GM21737 (cell line): Measurements from ENCODE around the gene MACIR.
A peak's percentile ranks its signal among the peaks of the same experiment; 100 is the strongest.

Source experiments
- ATAC-seq: cut with Tn5 transposase; IDR thresholded peaks from one replicate; pipeline ENCODE4 v1.9.1; 2021; ENCODE audit warnings: mild to moderate bottlenecking, moderate library complexity; ENCODE audit not compliant: unreplicated experiment

The MACIR gene

DNA sequence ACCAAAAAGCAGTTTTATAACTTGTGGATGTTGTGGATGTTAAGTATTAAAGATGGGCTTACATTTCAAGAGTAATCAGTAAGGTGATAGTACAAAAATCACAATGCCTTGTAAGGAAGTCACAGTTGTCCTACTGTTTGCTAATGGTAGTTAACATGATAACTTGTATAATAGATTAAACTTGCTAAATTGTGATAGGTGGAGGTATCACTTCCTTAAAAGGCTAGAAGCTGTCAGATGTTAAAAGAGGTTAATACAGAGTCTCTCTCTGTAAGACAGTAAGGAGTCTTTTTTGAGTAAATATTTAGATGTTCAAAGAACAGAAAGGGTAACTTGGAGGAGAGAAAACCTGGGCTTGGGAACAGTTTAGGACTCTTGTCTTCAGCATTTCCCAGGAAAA is 14.2 kb upstream of the MACIR start:
- ATAC-seq, result no peak

DNA sequence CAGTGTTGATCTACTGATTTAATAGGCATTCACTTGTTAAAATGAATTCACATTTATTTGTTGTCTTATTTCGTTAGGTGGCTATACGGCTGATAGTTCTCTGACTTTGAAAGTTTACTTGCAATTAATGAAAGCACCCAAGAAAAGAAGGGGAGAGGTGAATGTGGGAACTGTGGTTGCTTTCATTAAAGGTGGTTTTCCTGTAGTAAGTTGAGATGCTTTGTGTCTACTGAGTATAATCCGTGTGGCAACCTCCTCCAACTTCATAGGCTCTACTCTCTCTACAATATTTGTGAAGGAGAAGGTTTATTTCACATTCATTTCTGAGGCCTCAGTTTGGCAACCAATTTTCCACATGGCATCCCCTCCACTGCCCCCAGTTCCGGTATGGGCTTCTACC is 12.8 kb upstream of the MACIR start:
- no peak for ATAC-seq

DNA sequence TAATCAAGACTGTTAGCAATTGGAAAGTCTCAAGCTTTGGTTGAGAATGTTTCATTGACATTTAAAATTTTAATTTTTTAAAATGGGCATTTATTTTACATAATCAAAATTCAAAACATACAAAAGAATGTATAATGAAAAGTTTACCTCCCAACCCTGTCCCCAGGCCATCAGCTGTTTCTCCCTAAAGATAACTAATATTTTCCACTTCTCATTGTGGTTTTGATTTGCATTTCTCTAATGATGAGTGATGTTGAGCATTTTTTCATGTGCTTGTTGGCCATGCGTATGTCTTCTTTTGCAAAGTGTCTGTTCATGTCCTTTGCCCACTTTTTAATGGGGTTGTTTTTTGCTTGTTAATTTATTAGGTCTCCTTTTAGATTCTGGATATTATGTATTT is 11.4 kb upstream of the MACIR start:
- no peak for ATAC-seq

DNA sequence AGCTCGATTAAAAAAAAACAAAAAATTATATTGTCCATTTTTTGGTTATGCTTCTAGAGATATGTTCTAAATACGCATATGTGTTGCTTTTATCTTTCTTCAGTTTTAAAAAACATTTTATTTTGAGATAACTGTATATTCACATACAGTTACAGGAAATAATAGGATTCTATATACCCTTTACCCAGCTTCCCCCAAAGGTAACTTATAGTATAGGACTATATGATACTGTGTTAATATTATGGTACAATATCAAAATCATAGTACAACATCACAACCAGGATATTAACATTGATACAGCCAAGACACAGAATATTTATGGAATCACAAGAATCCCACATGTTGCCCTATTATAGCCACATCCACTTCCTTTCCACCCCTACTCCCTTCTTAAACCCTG is 9.5 kb upstream of the MACIR start:
- no peak for ATAC-seq

DNA sequence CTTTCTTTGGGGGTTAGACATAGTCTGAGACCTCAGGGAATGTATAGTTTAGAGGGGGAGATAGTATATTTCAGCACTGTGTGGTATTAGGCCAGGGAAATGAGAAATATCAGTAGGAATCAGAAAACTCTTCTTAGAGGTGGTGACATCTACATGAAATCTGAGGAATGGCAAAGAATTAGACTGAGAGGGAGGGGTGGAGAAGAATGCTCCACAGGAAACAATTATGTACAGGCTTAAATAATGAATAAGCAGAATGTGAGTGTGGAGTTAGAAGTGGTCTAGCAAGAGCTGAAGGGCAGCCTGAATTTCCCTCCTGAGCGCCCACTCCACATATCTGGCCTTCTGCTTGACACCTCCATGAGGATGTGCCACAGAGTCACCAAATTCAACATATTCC is 3.6 kb upstream of the MACIR start:
- ATAC-seq, result no peak

DNA sequence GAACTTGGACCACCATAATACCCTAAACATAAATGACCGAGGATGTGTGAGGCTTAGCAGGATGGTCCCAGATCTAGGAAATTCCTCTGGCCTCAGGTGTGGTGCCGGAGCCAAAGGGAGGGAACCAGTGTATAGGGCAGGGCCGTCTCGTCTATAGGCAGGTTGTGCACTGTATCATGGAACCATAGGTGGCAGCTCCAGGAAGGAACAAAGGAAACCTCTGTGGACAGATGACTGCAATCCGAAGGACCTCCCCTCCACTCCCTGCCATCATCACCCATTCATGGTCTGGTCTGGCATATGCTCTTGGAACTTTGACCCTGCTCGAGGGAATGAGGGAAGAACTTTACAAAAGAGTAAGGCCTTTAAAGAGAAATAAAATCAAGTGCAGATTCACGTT is 2.9 kb upstream of the MACIR start:
- no peak for ATAC-seq

DNA sequence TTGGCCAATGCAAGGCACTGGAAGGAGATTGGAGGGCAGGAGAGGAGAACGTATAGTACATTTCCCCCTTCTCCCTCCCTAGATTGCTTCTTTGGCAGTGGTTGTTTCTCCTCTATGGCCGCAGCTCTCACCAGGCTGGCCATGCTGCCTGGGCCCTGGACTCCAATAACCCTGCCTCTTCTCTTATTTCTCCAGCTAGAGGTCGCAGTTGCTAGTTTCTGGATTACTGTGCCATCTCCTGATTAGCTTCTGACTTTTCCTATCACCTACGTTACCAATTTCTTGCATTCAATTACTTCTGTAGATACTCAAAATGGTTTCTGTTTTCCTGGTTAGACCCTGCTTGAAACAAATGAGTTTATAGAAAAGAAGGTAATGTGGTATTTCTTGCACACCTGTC is 2.4 kb upstream of the MACIR start:
- no peak for ATAC-seq

DNA sequence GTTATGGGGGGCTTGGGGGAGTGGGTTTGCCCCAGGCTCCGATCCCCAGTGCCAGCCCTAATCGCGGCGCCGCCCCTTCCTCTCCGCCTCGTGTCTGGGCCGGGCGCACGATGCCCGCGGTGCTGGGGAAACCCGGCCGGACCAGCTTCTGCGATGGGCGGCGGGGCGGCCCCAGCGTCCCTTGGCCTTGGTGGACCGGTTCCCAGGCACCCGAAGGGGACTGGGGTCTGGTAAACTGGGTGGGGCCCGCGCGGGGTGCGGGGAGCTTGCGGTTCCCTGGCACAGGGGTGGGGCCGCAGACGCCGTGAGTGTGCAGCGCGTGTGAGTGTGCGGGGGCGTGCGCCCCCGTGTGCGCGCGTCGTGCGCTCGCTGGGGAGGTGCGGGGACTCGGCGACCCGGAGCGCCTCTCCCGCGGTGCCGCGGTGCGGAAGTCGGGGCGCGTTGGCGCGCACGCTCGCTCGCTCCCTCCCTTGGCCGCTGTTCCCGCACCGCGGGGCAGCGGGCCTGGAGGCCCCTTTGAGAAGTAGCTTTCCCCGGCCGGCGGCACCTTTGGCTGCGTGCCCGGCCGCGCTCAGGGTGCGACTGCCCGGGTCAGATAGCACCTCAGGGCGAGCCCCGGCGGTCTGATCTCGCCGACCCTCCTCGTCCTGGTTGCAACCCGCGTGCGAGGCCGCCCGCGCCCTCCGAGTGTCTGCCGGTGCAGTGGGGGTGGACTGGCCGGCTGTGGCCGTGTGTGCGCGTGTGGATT is 568 bp downstream of the MACIR start:
- ATAC-seq, result peak; percentile 34

DNA sequence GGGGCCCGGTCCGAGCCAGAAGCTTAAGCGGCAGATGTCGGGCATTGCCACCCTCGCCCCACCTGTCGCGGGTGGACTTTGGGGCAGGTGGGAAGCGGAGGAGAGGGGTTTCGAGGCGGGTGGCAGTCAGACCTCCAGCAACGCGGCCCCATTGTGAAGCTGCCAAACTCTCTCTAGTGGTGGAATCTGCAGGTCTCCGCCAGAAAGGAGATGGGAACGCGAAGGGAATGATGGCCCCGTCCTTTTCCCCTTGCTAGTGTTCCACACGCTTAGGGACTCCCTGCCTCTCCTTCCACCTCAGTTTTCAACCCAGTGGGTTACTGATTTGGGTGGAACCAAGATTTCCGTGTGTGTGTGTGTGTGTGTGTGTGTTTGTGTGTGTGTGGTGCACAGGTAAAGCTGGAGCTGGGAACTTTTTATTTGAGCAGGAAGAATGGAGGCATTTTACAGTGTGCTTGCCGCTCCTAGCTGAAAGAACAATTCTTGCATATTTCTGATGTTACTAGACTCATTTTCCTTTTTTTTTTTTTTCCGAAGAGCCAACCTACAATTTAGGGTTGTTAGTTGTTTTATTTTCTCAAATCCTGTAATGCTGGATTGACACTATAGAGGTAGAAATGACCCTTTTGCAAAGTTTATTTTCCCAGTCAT is 1.3 kb downstream of the MACIR start:
- no peak for ATAC-seq

DNA sequence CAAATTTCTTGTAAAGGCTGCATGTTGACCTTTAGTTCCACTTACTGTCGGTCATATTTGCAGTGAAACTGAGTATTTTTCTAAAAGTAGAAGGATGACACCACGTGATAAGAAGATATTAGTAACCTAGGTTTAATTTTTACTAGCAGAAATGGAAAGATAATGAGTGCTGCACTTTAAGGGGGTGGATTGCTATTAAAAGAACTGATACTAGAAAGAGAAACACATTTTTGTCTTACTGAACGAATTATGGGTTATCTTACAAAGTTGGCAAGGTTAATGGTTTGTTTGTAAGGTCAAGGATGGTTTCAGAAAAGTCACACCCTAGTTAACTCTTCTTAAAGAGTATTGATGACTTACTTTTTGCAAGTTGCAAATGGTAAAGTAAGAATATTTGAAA is 2.4 kb downstream of the MACIR start:
- ATAC-seq, result peak; percentile 28

DNA sequence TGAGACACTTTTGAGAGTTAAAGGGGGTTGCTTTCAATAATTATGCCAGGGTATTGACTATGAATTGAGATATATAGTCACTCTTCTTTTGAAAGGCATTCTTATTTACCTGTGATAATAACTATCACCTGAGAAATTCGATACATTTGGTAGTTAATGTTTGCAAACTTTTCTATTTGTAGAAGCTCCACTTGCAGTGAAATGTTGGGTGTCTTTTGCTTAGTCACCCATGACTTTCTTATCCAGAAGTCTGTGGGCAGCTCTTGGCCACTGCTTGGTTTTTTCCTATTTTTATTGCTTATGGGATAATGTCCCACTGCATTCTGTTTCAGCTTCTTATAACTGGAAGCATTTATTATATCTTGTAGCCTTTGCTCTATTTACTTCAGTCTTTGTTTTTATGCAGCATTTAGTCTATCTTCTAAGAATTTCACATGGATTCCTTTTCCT is 3.9 kb downstream of the MACIR start:
- no peak for ATAC-seq

DNA sequence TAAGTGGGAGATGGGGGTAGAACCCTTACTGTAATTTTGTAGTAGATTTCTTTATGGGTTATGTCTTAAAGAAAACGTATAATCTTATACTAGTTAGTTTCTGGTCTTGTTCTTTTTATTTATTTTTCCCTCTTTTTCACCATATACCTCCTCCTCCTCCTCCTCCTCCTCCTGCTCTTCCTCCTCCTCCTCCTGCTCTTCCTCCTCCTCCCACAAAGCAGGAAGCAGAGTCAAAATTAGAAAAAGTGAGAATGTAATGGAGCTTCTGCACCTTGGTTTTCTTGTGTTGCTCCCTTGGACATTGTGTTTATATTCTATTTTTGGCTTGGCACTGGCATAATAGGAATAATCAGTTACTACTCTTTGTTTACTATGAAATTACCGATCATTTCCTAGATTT is 4.5 kb downstream of the MACIR start:
- no peak for ATAC-seq

DNA sequence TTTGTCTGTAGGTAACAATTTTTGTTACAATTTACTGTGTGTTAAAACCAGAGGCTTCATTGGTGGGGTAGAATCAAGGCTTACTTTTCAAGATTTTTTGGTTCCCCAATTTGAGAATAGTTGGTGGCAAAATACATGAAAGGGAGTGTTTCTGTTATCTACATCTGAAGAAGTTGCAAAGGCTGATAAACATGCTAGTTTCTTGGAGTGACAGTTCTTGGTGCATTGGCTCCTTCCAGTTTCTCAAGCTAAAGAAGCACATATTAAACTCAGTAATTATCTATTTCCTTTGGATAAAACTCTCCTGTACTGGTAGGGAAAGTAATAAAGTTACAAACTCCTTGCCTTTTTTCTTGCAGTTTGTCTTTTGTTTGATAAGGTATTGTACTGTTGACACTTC is 5.9 kb downstream of the MACIR start:
- no peak for ATAC-seq

DNA sequence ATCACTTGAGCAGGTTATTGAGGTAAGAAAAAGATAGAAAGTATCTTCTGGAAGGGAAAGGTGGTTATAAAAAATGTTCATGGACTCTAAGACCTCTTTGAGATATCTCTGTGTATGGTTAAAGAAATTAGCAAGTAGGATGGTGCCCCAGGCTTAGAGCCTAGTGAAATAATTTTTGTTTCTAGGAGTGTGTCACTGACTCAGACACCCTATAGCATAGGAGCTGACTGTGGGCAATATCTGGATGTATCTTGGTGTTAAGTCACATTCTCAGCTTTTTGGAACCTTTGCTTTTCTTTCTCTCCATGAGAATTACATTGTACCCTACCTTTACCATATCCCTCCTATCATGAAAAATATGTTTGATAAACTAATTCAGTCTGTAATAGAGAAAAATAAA is 12.0 kb downstream of the MACIR start:
- no peak for ATAC-seq

DNA sequence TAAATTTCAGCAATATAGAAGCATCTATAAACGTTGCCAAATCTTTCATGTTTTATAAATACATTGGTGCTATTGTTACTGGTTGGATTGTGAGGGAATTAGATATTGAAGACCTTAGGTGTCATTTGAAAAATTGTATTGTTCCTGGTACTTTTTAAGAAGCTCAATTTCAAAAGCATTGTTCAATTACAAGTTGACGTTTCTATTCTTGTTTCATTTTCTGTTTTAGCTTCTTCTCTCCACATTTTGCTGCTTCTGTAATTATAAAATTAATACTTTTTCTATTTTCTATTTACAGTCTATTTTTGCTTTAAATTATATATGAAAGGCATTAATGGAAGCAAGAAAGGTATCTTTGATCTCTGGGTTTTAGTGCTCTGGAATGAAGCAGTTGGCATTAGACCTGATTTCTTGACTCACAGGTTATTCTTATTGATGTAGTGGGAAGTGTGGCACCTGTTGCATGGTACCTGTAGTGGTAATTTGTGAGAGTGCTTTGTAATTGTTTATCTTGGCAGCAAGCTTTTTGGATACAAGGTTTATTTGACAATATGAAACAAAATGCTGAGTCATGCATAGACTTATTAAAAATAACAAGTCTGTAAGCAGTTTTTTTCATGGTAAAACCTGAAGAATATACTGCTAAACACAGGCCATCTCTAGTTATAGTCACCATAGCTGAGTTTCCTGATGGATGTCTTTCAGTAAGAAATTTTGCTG is 13.2 kb downstream of the MACIR start:
- ATAC-seq, result no peak

DNA sequence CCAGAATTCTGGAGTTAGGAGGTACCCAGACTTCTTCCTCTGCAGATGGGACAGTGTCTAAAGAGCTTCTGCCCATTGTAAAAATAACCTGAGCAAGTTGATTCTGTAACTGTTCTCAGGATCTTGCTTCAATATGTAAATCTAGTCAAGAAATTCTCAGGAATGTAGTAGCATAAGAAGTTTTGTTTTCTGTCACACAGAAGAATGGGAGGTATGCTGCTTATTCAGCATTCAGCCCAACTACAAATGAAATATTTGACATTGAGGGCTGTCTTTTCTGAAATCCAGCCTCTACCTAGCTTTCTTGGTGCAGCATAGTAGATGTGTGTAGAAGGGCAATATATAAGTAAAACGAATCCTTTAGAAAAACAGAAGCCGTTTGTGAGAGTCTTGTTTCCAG is 13.8 kb downstream of the MACIR start:
- ATAC-seq, result no peak

DNA sequence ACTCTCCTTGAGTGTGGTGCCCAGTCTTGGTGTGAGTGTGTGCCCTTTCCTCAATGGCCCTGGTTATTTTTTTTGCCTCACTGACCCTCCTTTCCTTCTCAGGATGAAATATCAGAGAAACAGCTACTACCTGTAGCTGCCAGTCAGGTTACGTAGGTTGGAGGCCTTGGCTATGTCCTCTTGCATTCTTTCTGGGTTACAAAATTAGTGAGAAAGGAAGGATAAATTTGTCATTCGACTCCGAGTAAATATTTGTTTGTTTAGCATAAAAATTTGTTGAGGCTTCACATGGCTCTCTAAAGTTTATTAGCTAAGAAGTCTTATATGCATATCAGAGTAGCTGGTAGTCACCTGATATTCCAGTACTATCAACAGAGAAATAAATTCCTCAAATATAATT is 15.4 kb downstream of the MACIR start:
- no peak for ATAC-seq

DNA sequence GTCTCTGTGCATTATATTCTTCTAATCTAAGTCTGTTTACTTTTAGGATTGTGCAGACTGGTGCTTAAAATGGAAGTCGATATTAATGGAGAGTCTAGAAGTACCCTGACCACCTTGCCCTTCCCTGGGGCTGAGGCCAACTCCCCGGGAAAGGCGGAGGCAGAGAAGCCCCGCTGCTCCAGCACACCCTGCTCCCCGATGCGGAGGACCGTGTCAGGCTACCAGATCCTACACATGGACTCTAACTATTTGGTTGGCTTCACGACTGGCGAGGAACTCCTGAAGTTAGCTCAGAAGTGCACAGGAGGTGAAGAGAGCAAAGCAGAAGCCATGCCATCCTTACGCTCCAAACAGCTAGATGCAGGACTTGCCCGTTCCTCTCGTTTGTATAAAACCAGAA is 17.3 kb downstream of the MACIR start:
- ATAC-seq, result no peak

DNA sequence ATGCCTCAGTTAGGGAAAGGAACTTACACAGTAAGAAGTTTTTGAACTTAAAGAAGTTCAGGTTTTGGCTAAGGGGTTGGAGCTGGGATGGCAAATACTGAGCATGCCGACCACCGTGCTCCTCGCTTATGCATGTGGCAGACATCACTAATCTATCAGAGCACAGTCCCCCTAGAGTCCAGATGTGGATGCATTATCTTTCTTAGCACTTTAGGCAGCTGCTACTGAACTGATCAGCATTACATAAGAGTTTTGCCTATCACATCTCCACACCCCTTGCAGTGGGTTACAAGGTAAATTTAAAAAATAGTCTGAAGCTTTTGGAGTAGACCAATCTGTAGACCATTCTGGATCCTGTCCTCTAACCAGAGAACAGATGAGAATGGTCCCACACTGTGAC is 22.4 kb downstream of the MACIR start:
- no peak for ATAC-seq

DNA sequence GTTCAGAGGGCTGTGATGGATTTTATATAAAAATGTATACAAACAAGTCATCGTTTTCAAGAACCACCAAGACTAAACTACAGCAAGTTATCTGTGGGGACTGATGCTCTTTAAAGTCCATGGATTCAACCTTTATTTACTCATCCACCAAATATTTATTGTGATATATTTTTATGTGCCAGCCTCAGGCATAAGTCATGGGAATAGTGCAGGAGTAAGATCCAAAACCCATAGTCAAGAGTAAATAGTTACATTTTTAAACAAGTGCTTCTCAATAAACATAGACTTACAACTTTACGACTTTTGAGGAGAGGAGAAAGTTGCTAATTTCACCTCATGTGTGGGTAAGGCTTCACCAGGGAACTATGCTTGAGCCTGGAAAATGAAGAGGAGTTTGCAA is 24.6 kb downstream of the MACIR start:
- ATAC-seq, result no peak

DNA sequence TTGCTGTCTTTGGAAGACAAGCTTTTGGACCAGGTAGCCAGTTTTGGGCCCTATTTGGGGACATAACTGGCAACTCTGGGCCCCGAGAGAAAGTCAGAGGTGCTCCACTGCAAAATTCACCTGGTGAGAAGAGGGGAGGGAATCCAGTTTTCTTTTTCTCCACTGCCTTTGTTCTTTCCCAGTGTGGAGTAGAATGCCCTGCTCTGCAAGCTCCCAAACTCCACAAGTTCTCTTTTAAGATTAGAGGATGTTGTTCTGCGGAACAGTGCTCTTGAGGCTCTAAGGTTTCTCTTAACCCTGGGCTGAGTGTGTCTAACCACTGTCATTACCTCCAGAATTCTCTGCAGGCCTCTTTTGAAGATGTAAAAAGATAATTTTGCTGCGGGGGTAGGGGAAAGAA is 25.3 kb downstream of the MACIR start:
- ATAC-seq, result no peak

DNA sequence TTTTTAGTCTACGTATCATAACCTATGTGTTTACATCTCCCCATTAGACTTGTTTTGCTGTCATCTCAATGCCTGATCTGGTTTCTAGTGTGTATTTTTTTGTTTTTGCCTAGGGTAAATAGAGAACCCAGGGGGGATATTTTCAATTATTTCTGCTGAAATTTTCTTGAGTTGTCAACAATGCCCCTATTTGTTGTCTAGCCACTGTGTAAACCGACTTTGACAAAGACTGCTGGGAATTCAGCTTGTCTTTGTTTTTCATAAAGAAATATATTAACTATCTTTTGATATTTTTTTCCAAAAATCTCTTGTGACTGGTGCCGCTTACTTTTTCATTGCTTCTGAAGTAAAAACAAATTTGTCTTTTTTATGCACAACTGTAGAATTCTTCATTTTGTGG is 28.1 kb downstream of the MACIR start:
- no peak for ATAC-seq
